Neural progenitor cell (in vitro differentiated cells): Measurements from ENCODE around the gene F13A1. TPM values are rescaled to one million over a fixed set of nuclear protein-coding genes. Genes with fewer than 3 reads are reported as not detected.

Experiments used
- DNase-seq: peaks from one replicate; pipeline ENCODE4 v3.0.0-alpha.2; 2016; ENCODE audit warnings: low spot score
- H2AFZ ChIP-seq: fragments of 200-600 bp; sonication (generic); replicated peaks from 2 replicates; pipeline ENCODE4 v1.6.1; 2016; ENCODE audit warnings: antibody characterized with exemption
- H3F3A ChIP-seq: fragments of 200-600 bp; sonication (generic); 2 replicates; pipeline ENCODE4 v1.6.1; 2016; ENCODE audit warnings: antibody characterized with exemption, low read depth
- H3K27ac ChIP-seq: fragments of 200-600 bp; sonication (generic); 2 replicates; pipeline ENCODE4 v1.5.1; 2016; ENCODE audit warnings: mild to moderate bottlenecking
- H3K27me3 ChIP-seq: fragments of 200-600 bp; sonication (generic); 2 replicates; pipeline ENCODE4 v1.6.1; 2016; ENCODE audit warnings: mild to moderate bottlenecking, moderate library complexity
- H3K36me3 ChIP-seq: fragments of 200-600 bp; sonication (generic); 2 replicates; pipeline ENCODE4 v1.5.1; 2016
- H3K4me1 ChIP-seq: fragments of 200-600 bp; sonication (generic); 2 replicates; pipeline ENCODE4 v1.6.1; 2016; ENCODE audit warnings: mixed run types
- H3K4me2 ChIP-seq: fragments of 200-600 bp; sonication (generic); 2 replicates; pipeline ENCODE4 v1.6.1; 2016
- H3K4me3 ChIP-seq: fragments of 200-600 bp; sonication (generic); 2 replicates; pipeline ENCODE4 v1.5.1; 2016
- H3K79me2 ChIP-seq: fragments of 200-600 bp; sonication (generic); 2 replicates; pipeline ENCODE4 v1.6.1; 2016; ENCODE audit warnings: low read depth
- H3K9ac ChIP-seq: fragments of 200-600 bp; sonication (generic); 2 replicates; pipeline ENCODE4 v1.6.1; 2016
- H3K9me3 ChIP-seq: fragments of 200-600 bp; sonication (generic); 2 replicates; pipeline ENCODE4 v1.5.1; 2016; ENCODE audit warnings: low read depth
- H4K20me1 ChIP-seq: fragments of 200-600 bp; sonication (generic); 2 replicates; pipeline ENCODE4 v1.6.1; 2016; ENCODE audit warnings: low read depth
- H3K27ac Mint-ChIP-seq: 3 replicates; pipeline ENCODE4 v1.8.0; 2021; ENCODE audit warnings: mixed read lengths
- H3K27me3 Mint-ChIP-seq: 2 replicates; pipeline ENCODE4 v1.8.0; 2022; ENCODE audit warnings: low read depth, mild to moderate bottlenecking, inconsistent platforms, moderate library complexity, mixed read lengths; ENCODE audit not compliant: insufficient read depth
- H3K36me3 Mint-ChIP-seq: 3 replicates; pipeline ENCODE4 v1.8.0; 2021; ENCODE audit warnings: mixed read lengths
- H3K4me1 Mint-ChIP-seq: 3 replicates; pipeline ENCODE4 v1.8.0; 2021; ENCODE audit warnings: mixed read lengths
- H3K4me3 Mint-ChIP-seq: 3 replicates; pipeline ENCODE4 v1.8.0; 2021; ENCODE audit warnings: mild to moderate bottlenecking, moderate library complexity, mixed read lengths
- H3K9me3 Mint-ChIP-seq: 3 replicates; pipeline ENCODE4 v1.8.0; 2020; ENCODE audit warnings: mixed read lengths
- EZH2 ChIP-seq: fragments of 200-600 bp; sonication (generic); IDR thresholded peaks from 2 replicates; pipeline ENCODE4 v1.6.1; 2017; ENCODE audit warnings: antibody characterized with exemption, mild to moderate bottlenecking, moderate library complexity
- EZH2phosphoT487 ChIP-seq: fragments of 200-600 bp; sonication (generic); IDR thresholded peaks from 2 replicates; pipeline ENCODE4 v1.6.1; 2017; ENCODE audit warnings: antibody characterized with exemption
- total RNA-seq: library from RNA; depleted of rRNA; stranded (reverse); fragments of >200 nt; gene quantifications from 2 replicates; pipeline ENCODE4 v1.2.3, GENCODE V29; 2015; ENCODE audit warnings: low replicate concordance
- TF ChIP-seq, protein P1 (sequence below): fragments of 200-600 bp; sonication (generic); IDR thresholded peaks from 2 replicates; pipeline ENCODE4 v1.5.1; 2017; ENCODE audit warnings: antibody characterized with exemption, mild to moderate bottlenecking

F13A1 gene
- total RNA-seq, 1 donor from 2014 or later, result 3.6 TPM

DNA sequence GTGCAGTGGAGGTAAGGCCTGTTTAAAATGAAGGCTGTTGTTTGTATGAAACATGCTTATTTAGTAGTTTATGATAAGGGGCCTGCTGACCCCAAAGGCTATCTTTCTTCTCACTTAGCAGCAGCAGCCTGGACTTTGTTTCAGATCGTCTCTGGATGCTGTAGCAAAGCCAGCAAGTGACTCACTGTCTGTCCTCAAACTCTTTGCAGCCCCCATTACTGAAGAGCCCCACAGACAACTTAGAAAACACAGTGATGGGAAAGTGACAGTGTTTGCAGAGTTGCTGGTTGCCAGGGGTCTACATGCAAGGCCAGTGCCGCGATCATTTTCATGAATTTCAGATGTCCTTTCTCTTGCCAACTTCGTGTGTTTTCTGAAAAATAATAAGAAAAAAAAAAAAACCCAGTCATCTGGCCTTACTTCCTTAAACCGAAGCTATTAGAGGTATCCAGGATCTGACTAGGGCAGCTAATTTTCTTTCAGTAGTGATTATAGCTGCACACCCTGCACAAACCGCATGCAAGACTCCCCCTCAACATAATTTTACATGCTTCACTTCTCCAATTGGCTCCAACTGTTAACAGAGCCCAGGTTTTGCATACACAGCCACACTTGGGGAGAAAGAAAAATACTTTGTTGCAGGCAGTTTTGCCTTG lies 11.6 kb upstream of the F13A1 start:
- Mint-ChIP-seq H3K36me3 (no peaks in the 10 kb centered on the region), H3K9me3 (no peaks in the 10 kb centered on the region), H3K4me1 (peaks cover 13% of the 10 kb centered on the region), H3K27me3 (peaks cover 3% of the 10 kb centered on the region), H3K4me3 (no peak overlapping the region), H3K27ac (no peak overlapping the region)
- no peaks in the 10 kb centered on the region for H3K27me3 ChIP-seq
- no peaks in the 10 kb centered on the region for H4K20me1 ChIP-seq
- TF ChIP-seq, protein P1, sequence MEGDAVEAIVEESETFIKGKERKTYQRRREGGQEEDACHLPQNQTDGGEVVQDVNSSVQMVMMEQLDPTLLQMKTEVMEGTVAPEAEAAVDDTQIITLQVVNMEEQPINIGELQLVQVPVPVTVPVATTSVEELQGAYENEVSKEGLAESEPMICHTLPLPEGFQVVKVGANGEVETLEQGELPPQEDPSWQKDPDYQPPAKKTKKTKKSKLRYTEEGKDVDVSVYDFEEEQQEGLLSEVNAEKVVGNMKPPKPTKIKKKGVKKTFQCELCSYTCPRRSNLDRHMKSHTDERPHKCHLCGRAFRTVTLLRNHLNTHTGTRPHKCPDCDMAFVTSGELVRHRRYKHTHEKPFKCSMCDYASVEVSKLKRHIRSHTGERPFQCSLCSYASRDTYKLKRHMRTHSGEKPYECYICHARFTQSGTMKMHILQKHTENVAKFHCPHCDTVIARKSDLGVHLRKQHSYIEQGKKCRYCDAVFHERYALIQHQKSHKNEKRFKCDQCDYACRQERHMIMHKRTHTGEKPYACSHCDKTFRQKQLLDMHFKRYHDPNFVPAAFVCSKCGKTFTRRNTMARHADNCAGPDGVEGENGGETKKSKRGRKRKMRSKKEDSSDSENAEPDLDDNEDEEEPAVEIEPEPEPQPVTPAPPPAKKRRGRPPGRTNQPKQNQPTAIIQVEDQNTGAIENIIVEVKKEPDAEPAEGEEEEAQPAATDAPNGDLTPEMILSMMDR, result no peak
- TF ChIP-seq EZH2 (no peak), EZH2phosphoT487 (no peak)
- peak overlapping the region; percentile 19 for H2AFZ ChIP-seq
- no peak for DNase-seq
- no peaks in the 10 kb centered on the region for H3K4me1 ChIP-seq
- H3K9me3 ChIP-seq, result no peaks in the 10 kb centered on the region
- no peaks in the 10 kb centered on the region for H3F3A ChIP-seq
- no peak overlapping the region for H3K9ac ChIP-seq
- no peaks in the 10 kb centered on the region for H3K36me3 ChIP-seq
- H3K79me2 ChIP-seq, result no peaks in the 10 kb centered on the region
- H3K4me3 ChIP-seq, result no peak overlapping the region
- no peak overlapping the region for H3K27ac ChIP-seq
- no peak overlapping the region for H3K4me2 ChIP-seq

DNA sequence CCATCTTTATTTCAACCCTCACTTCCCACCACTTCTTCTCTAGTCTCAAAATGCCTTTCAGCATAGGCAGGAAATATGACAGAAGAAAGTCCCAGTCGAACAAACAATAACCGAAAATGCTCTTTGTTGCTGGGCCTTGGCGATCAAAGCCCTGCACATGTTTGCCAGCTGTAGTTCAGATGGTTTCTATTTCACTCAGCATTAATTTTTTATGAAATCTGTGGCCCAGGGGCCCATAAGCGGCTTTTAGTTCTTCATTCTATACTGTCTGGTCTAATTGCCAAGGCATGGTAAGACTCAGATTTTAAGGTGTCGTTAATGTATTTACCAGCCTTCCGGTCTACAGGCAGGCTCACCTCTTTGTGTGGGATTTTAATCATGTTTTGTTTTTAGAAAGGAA lies 10.9 kb upstream of the F13A1 start:
- Histone ChIP-seq H3K79me2 (no peaks in the 10 kb centered on the region), H3K9me3 (no peaks in the 10 kb centered on the region), H3K27me3 (no peaks in the 10 kb centered on the region), H3K27ac (no peak overlapping the region), H3F3A (no peaks in the 10 kb centered on the region), H3K4me2 (no peak overlapping the region), H4K20me1 (no peaks in the 10 kb centered on the region), H3K4me1 (no peaks in the 10 kb centered on the region), H2AFZ (peak overlapping the region; percentile 19), H3K4me3 (no peak overlapping the region), H3K9ac (no peak overlapping the region), H3K36me3 (no peaks in the 10 kb centered on the region)
- H3K4me1 Mint-ChIP-seq, result peaks cover 13% of the 10 kb centered on the region
- DNase-seq, result no peak
- H3K27ac Mint-ChIP-seq, result no peak overlapping the region
- no peaks in the 10 kb centered on the region for H3K9me3 Mint-ChIP-seq
- TF ChIP-seq EZH2phosphoT487 (no peak), EZH2 (no peak)
- TF ChIP-seq, protein P1, result no peak
- H3K27me3 Mint-ChIP-seq, result peaks cover 3% of the 10 kb centered on the region
- no peak overlapping the region for H3K4me3 Mint-ChIP-seq
- no peaks in the 10 kb centered on the region for H3K36me3 Mint-ChIP-seq

DNA sequence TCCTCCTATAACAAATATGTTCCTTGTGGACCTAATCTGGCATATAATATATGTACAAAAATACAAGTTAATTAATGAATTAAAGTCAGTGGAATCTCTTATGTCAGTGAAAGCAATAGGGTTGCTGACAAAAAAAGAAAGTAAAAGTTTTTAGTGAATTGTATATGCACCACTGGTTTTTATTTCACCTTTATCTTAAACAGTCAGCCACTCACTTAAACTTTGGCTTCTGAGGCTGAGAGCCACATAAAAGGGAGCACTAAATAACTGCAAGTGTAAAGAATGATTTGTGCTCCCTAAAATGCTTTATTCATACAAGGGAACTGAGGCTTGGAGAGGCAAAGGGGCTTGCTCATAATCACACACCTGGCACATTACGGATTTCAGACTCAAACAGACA lies 9.9 kb upstream of the F13A1 start:
- Mint-ChIP-seq H3K27me3 (peaks cover 3% of the 10 kb centered on the region), H3K9me3 (no peaks in the 10 kb centered on the region), H3K36me3 (no peaks in the 10 kb centered on the region), H3K27ac (no peak overlapping the region), H3K4me3 (no peak overlapping the region), H3K4me1 (peaks cover 13% of the 10 kb centered on the region)
- Histone ChIP-seq H3K4me1 (no peaks in the 10 kb centered on the region), H3K36me3 (no peaks in the 10 kb centered on the region), H2AFZ (no peak overlapping the region), H3F3A (no peaks in the 10 kb centered on the region), H3K9ac (no peak overlapping the region), H4K20me1 (no peaks in the 10 kb centered on the region), H3K27me3 (no peaks in the 10 kb centered on the region), H3K4me3 (no peak overlapping the region), H3K79me2 (no peaks in the 10 kb centered on the region), H3K27ac (no peak overlapping the region), H3K9me3 (no peaks in the 10 kb centered on the region), H3K4me2 (no peak overlapping the region)
- DNase-seq, result no peak
- TF ChIP-seq, protein P1, result no peak
- TF ChIP-seq EZH2phosphoT487, result no peak
- no peak for TF ChIP-seq EZH2
